DMS 273 treated with DMSO at 0.1 percent for 48 hours (cell line): ENCODE results near the gene PHACTR3.

ENCODE experiments used
- DNase-seq: peaks from one replicate; lab custom pipeline; 2025; lab: John Stamatoyannopoulos, UW

The PHACTR3 gene

GRCh38 chr20:59622496-59622895 lies 18.2 kb downstream of the PHACTR3 start:
- no peak for DNase-seq

DNA sequence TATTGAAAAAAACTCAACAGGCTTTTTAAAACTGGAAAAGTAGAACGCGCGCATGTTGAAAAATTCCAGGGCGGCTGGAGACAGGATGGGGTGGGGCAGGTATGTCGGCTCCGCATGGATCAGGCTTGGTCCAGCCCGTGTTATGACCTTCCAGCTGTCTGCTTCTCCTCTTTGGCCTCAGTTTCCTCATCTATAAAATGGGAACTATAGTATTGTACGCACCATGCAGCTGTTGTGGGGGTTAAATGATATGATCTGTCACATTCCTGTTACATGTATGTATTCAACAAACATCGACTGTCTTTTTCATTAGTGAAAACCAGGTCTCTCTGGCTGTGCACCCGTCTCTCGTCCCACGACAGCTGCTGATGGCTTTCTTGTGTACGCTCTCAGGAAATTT lies 18.8 kb downstream of the PHACTR3 start:
- DNase-seq, result no peak

- DNase-seq, result no peak
Measured at GRCh38 chr20:59623583-59623982, 19.2 kb downstream of the PHACTR3 start.

DNA sequence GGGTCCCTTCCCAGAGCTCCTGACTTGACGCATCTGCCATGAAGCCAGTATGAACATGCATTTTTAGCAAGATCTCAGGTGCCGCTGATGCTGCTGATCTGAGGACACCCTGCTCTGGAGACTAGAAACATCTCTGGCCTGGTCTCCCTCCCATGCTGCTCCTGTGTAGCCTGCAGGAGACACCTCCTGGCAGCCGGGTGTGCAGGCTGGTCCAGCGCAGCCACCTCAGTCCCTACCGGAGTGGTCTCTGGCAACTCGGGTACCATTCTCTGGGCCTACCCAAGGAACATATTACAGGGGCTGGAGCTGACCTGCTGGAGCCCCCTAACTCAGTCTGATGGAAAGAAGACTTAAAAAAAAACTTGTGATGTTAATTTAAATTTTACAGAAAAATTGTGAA lies 20.1 kb downstream of the PHACTR3 start:
- DNase-seq, result no peak

DNA sequence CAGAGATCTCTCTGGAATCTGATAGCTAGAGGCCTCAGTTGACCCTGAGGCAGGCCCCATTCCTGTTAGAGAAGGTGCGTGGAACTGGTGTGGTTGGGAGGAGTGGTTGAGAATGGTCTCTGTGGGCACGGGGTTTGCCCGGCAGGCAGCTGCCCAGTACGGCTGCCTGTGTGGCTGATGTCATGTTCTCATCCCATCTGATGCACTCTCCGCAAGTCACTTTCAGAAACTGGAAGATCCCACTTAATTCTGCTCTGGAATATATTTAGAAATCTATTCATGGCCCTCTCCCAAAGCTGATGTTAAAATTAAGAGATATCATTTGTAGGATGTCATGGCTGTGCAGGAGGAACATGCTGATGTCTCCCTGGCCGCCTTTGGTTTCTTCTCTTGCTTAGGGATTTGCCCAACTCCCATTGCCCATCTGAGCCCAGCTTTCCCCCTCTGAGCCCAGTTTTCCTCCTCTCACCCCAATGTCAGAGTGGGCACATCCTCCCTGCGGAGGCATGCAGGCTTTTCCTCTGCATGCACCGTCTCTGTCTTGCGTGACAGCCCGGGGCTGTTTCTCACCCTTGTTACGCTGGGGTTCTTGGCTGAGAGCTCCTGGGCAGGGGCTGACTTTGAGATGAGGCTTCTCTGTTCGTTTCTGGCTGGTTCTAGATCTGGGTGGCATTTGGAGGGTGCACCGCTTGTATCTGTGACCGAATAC lies 21.0 kb downstream of the PHACTR3 start:
- no peak for DNase-seq

- DNase-seq, result no peak
Measured at GRCh38 chr20:59627298-59627697, 23.0 kb downstream of the PHACTR3 start.

GRCh38 chr20:59628171-59628570 lies 23.8 kb downstream of the PHACTR3 start:
- DNase-seq, result no peak

DNA sequence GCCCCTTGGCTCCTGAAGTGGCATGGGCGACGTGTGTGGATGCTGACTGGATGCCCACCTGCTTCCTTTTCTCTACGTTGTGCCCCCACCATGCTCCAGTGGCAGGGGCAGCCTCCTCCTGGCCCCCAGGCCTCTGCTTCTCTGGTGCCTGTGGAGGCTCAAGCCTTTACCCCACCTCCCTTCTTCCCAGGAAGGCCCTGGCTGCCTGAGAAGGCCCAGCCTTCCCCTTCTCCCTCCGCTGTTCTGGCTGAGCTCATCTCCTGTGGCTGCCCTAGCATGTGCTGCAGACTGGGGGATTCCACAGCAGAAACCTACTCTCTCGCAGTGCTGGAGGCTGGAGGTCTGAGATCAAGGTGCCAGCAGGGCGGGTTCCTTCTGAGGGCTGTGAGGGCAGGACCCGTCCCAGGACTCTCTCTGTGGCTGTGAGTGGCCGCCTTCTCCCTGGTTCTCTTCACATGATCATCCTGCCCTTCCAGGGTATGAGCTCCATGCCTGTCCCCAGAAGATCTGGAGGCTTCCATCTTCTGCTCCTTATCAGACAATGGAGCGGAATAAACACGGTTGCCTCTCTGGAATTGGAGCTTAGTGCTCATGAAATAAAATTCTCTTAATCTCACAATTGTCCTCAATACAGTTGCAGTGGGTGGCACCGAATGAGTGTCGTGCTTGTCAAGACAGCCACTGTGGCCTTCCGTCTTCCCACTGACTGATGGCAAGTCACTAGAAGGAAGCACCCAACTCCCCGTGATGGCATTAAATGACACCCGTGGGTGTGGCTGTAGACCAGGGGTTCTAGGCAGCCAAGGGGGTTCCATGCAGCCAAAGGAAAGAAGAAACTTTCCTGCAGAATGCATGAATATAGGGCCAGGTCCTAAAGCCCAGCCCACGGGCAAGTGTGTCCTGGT lies 25.1 kb downstream of the PHACTR3 start:
- no peak for DNase-seq

DNA sequence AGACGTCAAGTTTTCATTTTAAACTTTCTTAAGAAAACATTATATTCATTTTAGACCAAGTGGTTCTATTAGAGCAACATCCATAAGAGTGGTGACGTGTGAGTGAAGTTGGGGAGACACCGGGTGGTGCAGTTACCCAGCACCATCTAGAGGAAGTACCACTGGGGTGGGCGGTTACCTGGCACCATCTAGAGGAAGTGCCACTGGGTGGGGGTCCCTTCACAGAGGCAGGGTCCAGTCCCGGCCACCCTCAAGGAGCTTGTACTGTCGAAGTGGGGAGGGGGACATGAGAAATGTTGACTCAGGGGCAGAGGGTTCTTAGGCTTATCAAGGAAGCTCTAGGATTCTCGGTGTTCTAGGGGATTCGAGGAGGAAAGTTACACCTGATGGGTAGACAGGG lies 26.2 kb downstream of the PHACTR3 start:
- no peak for DNase-seq

- DNase-seq, result no peak
Measured at GRCh38 chr20:59631751-59632540, 27.6 kb downstream of the PHACTR3 start.

DNA sequence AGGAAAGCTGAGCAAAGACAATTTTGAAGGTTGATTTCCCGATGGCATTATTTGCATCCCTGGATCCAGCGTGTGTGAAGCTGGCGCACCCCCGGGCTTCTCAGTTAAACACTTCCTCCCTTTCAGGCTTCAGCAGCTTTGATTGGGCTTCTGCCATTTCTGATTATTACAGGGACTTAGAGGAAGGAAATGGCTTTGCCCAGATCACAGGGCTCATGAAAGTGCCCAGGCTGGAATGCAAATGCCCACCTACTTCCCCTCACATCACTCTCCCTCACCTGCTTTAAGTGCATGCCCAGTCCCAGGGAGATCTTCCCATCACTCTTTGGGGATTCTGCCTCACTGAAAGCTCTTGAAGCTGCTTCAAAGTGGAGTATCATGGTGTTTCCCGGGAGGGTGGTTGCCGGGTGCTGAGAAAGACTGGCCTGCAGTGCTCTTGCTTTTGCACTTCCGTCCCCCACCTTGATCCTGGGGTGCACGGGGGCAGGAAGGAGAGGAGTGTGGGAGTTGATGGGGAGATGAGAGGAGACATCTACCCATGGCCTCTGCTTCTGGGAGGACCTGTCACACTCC lies 28.3 kb downstream of the PHACTR3 start:
- DNase-seq, result no peak

DNA sequence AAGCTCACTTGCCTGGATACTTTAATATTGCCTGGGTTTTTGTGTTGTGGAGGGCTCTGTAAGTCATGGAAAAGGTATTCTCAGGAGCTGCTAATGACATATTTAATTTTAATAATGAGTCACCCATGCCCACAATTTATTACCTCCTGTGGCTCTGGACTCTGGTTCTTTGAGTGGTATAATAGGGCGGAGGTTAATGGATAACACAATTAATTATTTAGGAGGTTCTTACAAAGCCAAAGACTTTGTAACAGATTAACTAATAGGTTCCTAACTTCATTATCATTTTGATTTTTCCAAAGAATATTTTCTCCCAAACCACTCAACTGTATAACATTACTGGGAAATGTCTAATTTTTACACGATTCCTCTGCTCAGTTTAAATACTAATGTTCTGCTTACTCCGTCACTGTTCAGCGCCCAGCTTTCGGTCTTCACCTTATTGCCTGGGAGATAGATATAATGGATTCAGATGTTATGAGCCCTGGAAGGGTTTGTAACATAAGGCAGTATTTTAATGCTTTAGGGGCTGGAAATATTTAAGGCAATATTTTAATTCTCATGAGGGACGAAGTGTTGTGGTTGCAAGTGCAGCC lies 29.4 kb downstream of the PHACTR3 start:
- no peak for DNase-seq

DNA sequence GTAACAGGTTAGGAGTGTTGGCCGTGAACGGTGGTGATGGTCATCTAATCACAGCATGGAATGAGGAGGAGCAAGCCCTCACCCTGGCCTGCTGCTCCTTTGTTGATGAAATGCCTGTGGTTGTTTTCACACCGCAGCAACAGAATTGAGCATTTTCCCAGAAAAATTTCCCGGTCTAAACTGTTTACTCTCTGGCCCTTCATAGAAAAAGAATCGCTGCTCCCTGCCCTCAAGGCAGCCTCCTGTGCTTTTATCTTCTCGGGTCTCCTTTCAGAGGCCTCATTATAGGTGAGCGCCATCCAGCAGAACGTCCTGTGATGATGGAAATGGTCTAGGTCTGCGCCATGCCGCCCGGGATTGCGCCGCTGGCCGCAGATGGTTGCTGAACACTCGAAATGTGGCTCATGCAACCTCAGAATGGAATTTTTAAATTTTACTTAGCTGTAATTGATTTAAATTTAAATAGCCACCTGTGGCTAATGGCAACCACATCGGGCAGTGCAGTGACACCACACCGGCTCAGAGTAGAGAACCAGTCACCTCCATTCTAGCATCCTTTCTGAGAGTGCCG lies 30.2 kb downstream of the PHACTR3 start:
- DNase-seq, result no peak

GRCh38 chr20:59636766-59637370 lies 32.5 kb downstream of the PHACTR3 start:
- DNase-seq, result no peak

DNA sequence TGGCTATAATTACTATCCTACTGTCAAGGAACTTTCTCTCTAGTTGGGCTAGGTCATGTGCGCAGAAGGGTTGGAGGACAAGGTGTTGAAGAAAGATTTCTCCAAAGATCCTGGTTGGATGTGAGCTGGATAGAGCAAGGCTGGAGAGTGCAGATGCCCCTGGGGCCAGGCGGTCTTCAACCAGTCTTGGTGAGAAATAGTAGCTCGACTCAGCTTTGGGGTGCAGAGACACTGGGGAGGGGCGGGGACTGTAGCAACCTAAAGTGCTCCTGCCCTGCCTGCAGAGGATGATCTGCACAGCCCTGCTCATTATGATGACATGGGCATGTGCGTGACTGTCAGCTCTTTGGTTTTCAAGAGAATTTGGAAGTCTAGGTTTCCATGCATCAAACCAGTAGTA lies 35.9 kb downstream of the PHACTR3 start:
- DNase-seq, result no peak

DNA sequence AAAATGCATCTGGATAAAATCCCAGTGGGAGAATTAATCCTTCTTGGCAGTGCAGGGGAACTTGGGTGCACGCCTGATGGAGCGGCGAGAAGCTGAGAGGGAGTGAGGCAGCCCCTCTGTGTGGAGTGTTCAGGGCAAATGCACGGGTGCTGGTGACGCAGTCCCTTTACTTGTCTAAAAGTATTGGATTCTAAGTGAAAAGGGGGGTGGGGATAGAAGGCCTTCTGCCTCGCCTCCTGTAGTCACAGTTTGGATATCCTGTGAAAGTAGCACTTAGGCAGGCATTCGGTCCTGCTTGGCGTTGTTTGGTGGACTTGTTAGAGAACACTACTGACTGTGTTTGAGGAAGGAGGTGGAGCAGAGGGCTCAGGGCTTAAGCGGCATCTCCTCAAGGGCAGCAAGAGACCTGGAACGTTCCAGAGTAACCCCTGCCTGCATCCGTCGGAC lies 39.3 kb downstream of the PHACTR3 start:
- DNase-seq, result no peak

DNA sequence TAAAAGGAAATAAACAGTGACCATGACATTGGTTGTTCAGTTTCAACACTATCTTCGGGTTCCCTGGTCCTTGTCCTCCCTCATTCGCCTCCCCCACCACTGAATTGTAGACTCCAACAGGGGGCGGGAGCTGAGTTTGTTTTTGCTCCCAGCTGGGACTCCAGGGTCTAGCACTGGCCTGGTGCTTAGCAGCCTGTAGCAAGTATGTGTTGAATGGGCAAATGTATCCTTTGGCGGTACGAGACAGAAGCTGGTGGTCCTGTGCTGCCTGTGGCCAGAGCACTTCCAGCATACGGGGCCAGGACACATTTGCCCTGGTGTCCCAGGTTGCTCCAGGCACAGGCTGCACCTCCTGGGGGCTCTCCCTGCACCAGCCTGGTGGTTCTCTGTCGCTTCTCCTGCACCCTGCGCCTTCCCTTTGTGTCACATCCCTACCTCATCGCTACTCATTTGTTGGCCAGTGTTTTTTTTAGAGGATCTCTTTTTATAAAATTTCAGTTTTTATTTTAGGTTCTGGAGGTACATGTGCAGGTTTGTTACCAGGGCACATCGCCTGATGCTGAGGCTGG lies 40.1 kb downstream of the PHACTR3 start:
- no peak for DNase-seq

GRCh38 chr20:59645271-59645670 lies 40.9 kb downstream of the PHACTR3 start:
- DNase-seq, result no peak

DNA sequence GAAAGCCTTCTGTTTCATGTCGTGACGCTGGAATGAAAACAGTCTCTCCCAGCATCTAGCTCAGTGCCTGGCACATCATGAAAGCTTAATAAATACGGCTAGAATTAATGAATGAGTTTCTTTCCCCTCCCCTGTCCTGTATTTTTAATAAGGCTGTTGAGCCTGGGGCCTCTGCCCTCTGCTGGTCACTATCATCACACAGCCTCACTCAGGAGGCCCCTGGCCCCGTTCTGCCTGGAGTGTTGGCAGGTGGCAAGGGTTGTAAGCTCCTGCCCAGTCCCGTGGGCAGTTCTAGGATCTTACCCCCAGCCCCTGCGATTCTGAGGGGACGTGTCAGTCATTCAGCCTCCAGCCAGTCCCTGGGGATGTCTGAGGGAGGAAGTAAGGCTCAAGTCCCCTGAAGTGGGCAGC lies 41.4 kb downstream of the PHACTR3 start:
- DNase-seq, result no peak

GRCh38 chr20:59646487-59646886 lies 42.1 kb downstream of the PHACTR3 start:
- no peak for DNase-seq

- no peak for DNase-seq
Measured at GRCh38 chr20:59647271-59647670, 42.9 kb downstream of the PHACTR3 start.
